GM12878 (cell line): ENCODE results near the gene CHD9. TPM values are rescaled to one million over a fixed set of nuclear protein-coding genes. Genes with fewer than 3 reads are reported as not detected.
"Not testable (repeated sequence)": the region's sequence is repeated elsewhere in the genome, so short reads cannot be mapped to it uniquely, and the experiment has no call there.

Experiments used
- ATAC-seq: fragments of 200-7000 bp; cut with Tn5 transposase; 3 replicates; pipeline ENCODE4 v1.9.1; 2020; ENCODE audit warnings: mild to moderate bottlenecking, moderate library complexity
- BruUV-seq: library from RNA; stranded (reverse); fragments of 400-500 nt; replicated peaks from 2 replicates; lab custom pipeline; 2021; lab: Mats Ljungman, UMichigan
- CTCF ChIA-PET: fragments of 300-600 bp; sonication (Branson Sonifier 250); formaldehyde crosslinking; extraction: SDS; loops from one replicate; lab custom pipeline; 2021; ENCODE audit warnings: inconsistent platforms; lab: Yijun Ruan, JAX
- POLR2A ChIA-PET: fragments of 350-600 bp; formaldehyde crosslinking; extraction: SDS; loops from one replicate; lab custom pipeline; 2021; ENCODE audit warnings: inconsistent platforms; lab: Charles Lee
- RAD21 ChIA-PET: fragments of 300-600 bp; sonication (Branson Sonifier 250); formaldehyde crosslinking; loops from one replicate; lab custom pipeline; 2023; ENCODE audit warnings: antibody characterized with exemption; ENCODE audit not compliant: unreplicated experiment; lab: Charles Lee
- SMC1A ChIA-PET: fragments of 300-600 bp; sonication (Branson Sonifier 250); formaldehyde crosslinking; loops from one replicate; lab custom pipeline; 2023; ENCODE audit not compliant: unreplicated experiment, uncharacterized antibody; lab: Charles Lee
- DNase-seq: peaks from one replicate; pipeline ENCODE4 v3.0.0-alpha.2; 2011; ENCODE audit warnings: low read depth, low spot score
- FAIRE-seq: peaks from 3 replicates; lab custom pipeline; 2011; peaks lifted over from hg19 to GRCh38; lab: Jason Lieb, UNC
- H2AFZ ChIP-seq: 2 replicates; pipeline ENCODE4 v1.6.0; 2011; ENCODE audit warnings: low read depth, low read length, control low read depth; ENCODE audit not compliant: control insufficient read depth
- H3K27ac ChIP-seq: 2 replicates; pipeline ENCODE4 v1.5.1; 2011; ENCODE audit warnings: control low read depth; ENCODE audit not compliant: control insufficient read depth, insufficient read depth
- H3K27me3 ChIP-seq, 2 experiments: replicated peaks in 1 of 2; 2 replicates each; pipeline versions ENCODE4 v1.6.0 to v1.6.1; 2011; ENCODE audit warnings: low read length in 1 of 2; ENCODE audit not compliant: control insufficient read depth in 2 of 2, insufficient read depth in 2 of 2
- H3K36me3 ChIP-seq, 2 experiments: 2 replicates each; pipeline ENCODE4 v1.5.1; 2011; ENCODE audit warnings: low read length in 1 of 2; ENCODE audit not compliant: control insufficient read depth in 2 of 2, insufficient read depth in 2 of 2
- H3K4me1 ChIP-seq: 2 replicates; pipeline ENCODE4 v1.6.1; 2011; ENCODE audit warnings: mild to moderate bottlenecking, low read length, moderate library complexity, mixed read lengths; ENCODE audit not compliant: control insufficient read depth, insufficient read depth
- H3K4me2 ChIP-seq: 2 replicates; pipeline ENCODE4 v1.6.0; 2011; ENCODE audit warnings: control low read depth; ENCODE audit not compliant: control insufficient read depth, insufficient read depth
- H3K4me3 ChIP-seq: fragments of 200-600 bp; sonication (generic); 2 replicates; pipeline ENCODE4 v1.5.1; 2016
- H3K79me2 ChIP-seq: 2 replicates; pipeline ENCODE4 v1.6.0; 2011; ENCODE audit warnings: low read length; ENCODE audit not compliant: control insufficient read depth, insufficient read depth
- H3K9ac ChIP-seq: 2 replicates; pipeline ENCODE4 v1.8.0; 2011; ENCODE audit warnings: low read length, control low read depth, mixed read lengths; ENCODE audit not compliant: control insufficient read depth, insufficient read depth
- H3K9me3 ChIP-seq: replicated peaks from 3 replicates; pipeline ENCODE4 v1.5.1; 2011; ENCODE audit warnings: mild to moderate bottlenecking, low read length; ENCODE audit not compliant: control insufficient read depth, insufficient read depth
- H4K20me1 ChIP-seq: 2 replicates; pipeline ENCODE4 v1.6.0; 2011; ENCODE audit not compliant: control insufficient read depth, insufficient read depth
- BHLHE40 ChIP-seq, 2 experiments: fragments of 450-650 bp in 1 of 2; IDR thresholded peaks; 2 replicates each; pipeline ENCODE4 v1.6.1; 2011 to 2017; ENCODE audit warnings: low read depth in 2 of 2, borderline replicate concordance in 1 of 2, improper control_type of control experiment in 1 of 2, low read length in 1 of 2, mild to moderate bottlenecking in 1 of 2
- GABPA ChIP-seq: IDR thresholded peaks from 2 replicates; pipeline ENCODE4 v1.6.1; 2014; ENCODE audit warnings: antibody characterized with exemption, low read depth, mild to moderate bottlenecking, inconsistent platforms
- GATAD2B ChIP-seq: fragments of 450-650 bp; conservative IDR thresholded peaks from 2 replicates; pipeline ENCODE4 v1.6.1; 2017; ENCODE audit warnings: low read depth, mild to moderate bottlenecking, moderate library complexity
- NR2C2 ChIP-seq: IDR thresholded peaks from 2 replicates; pipeline ENCODE4 v1.6.1; 2011; ENCODE audit warnings: borderline replicate concordance, low read depth; ENCODE audit not compliant: control insufficient read depth, insufficient read length
- PML ChIP-seq: IDR thresholded peaks from 2 replicates; pipeline ENCODE4 v1.6.1; 2012; ENCODE audit warnings: low read length, inconsistent platforms
- SIN3A ChIP-seq: IDR thresholded peaks from 2 replicates; pipeline ENCODE4 v1.6.1; 2012; ENCODE audit warnings: low read depth, low read length, improper control_type of control experiment
- SREBF2 ChIP-seq: IDR thresholded peaks from 2 replicates; pipeline ENCODE4 v1.6.1; 2012; ENCODE audit warnings: mild to moderate bottlenecking, low read length
- TBL1XR1 ChIP-seq: IDR thresholded peaks from 2 replicates; pipeline ENCODE4 v1.6.1; 2012; ENCODE audit warnings: low read depth, low read length, improper control_type of control experiment
- ZBTB11 ChIP-seq: fragments of 450-650 bp; formaldehyde crosslinking; IDR thresholded peaks from 2 replicates; pipeline ENCODE4 v1.5.0; 2022; ENCODE audit warnings: mild to moderate bottlenecking, missing genetic modification characterization
- whole genome bisulfite sequencing: methylation state at CpG from one replicate; pipeline ENCODE4 v1.1.6; 2016; ENCODE audit warnings: low lambda C conversion rate; ENCODE audit not compliant: insufficient replicate concordance, insufficient coverage; ENCODE audit errors: missing lambda C conversion rate; 5-methylcytosine and 5-hydroxymethylcytosine counted together
- in situ Hi-C: fragments of 300-500 bp; cut with MboI; formaldehyde crosslinking; loops from 9 replicates; pipeline ENCODE4 v1.14.3; 2018; ENCODE audit warnings: mixed read lengths
- intact Hi-C: fragments of 100-400 bp; cut with micrococcal nuclease; formaldehyde crosslinking; loops from one replicate; pipeline ENCODE4 v1.14.2; 2022; ENCODE audit not compliant: unreplicated experiment
- polyA plus RNA-seq, 11 experiments: library from polyadenylated mRNA; depleted of rRNA in 4 of 11; unstranded in 6 of 11; stranded (reverse) in 5 of 11; fragments of >200 nt; fragmentation: Nextera tagmentation in 4 of 11; fragmentation: Illumina TruSeq in 1 of 11; extraction: Ambion mirVana in 4 of 11; extraction: Trizol in 1 of 11; gene quantifications; 1 replicate in 1 of 11; 2 replicates in 10 of 11; pipeline versions ENCODE4 v1.2.1 to v1.2.3, GENCODE V29; 2011 to 2016; ENCODE audit warnings: inconsistent platforms in 2 of 11, missing spikeins in 2 of 11, low read depth in 1 of 11
- total RNA-seq, 4 experiments: library from RNA; depleted of rRNA in 3 of 4; stranded (reverse); fragments of >200 nt in 3 of 4; fragmentation: Illumina TruSeq in 1 of 4; extraction: Trizol in 1 of 4; gene quantifications; 2 replicates each; pipeline versions ENCODE4 v1.2.1 to v1.2.3, GENCODE V29; 2013 to 2021

The CHD9 gene
- total and polyA plus RNA-seq, 10 of the 15 experiments (the other 5 are each of a cell fraction or from before 2014, with no cell fraction given), result 29.2 to 95.7 (median 54.3) TPM

- ChIA-PET CTCF (interaction anchor here (0.6 kb wide), 1 partner anchor 446 kb away, joined by 3 read pairs; no protein-coding TSS in a partner anchor), POLR2A (interaction anchor here (1.0 kb wide), 1 partner anchor 1023 kb away, joined by 7 read pairs; no protein-coding TSS in a partner anchor), SMC1A (no interaction called here), RAD21 (no interaction called here)
- intact Hi-C loops (loop anchor here (10.0 kb wide), 1 partner anchor 181 kb away; the partner anchor contains the start of gene AKTIP), in situ Hi-C loops (no loop called here)
- Histone ChIP-seq H3K9me3 (no peaks in the 10 kb centered on the region), H3K79me2 (no peaks in the 10 kb centered on the region), H4K20me1 (no peaks in the 10 kb centered on the region), H3K27me3 (no peaks in the 10 kb centered on the region), H3K4me3 (no peak overlapping the region), H3K4me1 (no peaks in the 10 kb centered on the region), H2AFZ (no peak overlapping the region), H3K4me2 (no peak overlapping the region), H3K36me3 (peaks cover 4 to 21% of the 10 kb centered on the region in 2 experiments), H3K27ac (no peak overlapping the region), H3K9ac (no peak overlapping the region)
- DNase-seq (no peak), FAIRE-seq (no peak), ATAC-seq (no peak)
- over 99% methylated on average over 5 of the region's 5 CpGs for WGBS
- no TSS peak for BruUV-seq
- TF ChIP-seq NR2C2, result no peak
- no peak for TF ChIP-seq TBL1XR1
- no peak for TF ChIP-seq BHLHE40 (IDR thresholded peaks at IDR 0.05; ENCODE audit: borderline replicate concordance in 1 of 2, low read depth in 2 of 2, low read length in 1 of 2)
- TF ChIP-seq GABPA, result no peak
- no peak for TF ChIP-seq SIN3A
- no peak for TF ChIP-seq PML
- no peak for TF ChIP-seq ZBTB11 (CRISPR knock-in tag)
- no peak for TF ChIP-seq GATAD2B
- TF ChIP-seq SREBF2, result no peak
Measured at GRCh38 chr16:53323924-53324323, 269.1 kb downstream of the CHD9 start.

GRCh38 chr16:53330991-53331390, 276.2 kb downstream of the CHD9 start:
- H3K9me3 ChIP-seq, H3K27me3 ChIP-seq, in situ Hi-C loops, FAIRE-seq, ATAC-seq, H3K36me3 ChIP-seq, SMC1A ChIA-PET, H3K27ac ChIP-seq, H3K4me1 ChIP-seq, H3K9ac ChIP-seq, H3K4me3 ChIP-seq, H3K4me2 ChIP-seq, intact Hi-C loops, CTCF ChIA-PET, H3K79me2 ChIP-seq, RAD21 ChIA-PET, BruUV-seq, H2AFZ ChIP-seq, H4K20me1 ChIP-seq, DNase-seq, POLR2A ChIA-PET: not testable (repeated sequence)
- 89% methylated on average over 3 of the region's 3 CpGs for WGBS
